GM23248 (cell line): ENCODE results near the gene CAMK2B. TPM values are rescaled to one million over a fixed set of nuclear protein-coding genes. Genes with fewer than 3 reads are reported as not detected.
A peak's percentile ranks its signal among the peaks of the same experiment; 100 is the strongest.

Experiments used
- DNase-seq: peaks from one replicate; pipeline ENCODE4 v3.0.0-alpha.2; 2015
- H2AFZ ChIP-seq: fragments of 200-600 bp; sonication (generic); 2 replicates; pipeline ENCODE4 v1.6.1; 2016; ENCODE audit warnings: antibody characterized with exemption
- H3F3A ChIP-seq: fragments of 200-600 bp; sonication (generic); 2 replicates; pipeline ENCODE4 v1.6.1; 2016; ENCODE audit warnings: mild to moderate bottlenecking, antibody characterized with exemption, mixed run types; ENCODE audit not compliant: insufficient read depth
- H3K27ac ChIP-seq: fragments of 200-600 bp; sonication (generic); 2 replicates; pipeline ENCODE4 v1.5.1; 2016; ENCODE audit warnings: mild to moderate bottlenecking
- H3K27me3 ChIP-seq: fragments of 200-600 bp; sonication (generic); replicated peaks from 2 replicates; pipeline ENCODE4 v1.6.1; 2016; ENCODE audit warnings: mild to moderate bottlenecking; ENCODE audit not compliant: insufficient read depth
- H3K36me3 ChIP-seq: fragments of 200-600 bp; sonication (generic); 2 replicates; pipeline ENCODE4 v1.6.1; 2016; ENCODE audit warnings: low read depth, mild to moderate bottlenecking
- H3K4me1 ChIP-seq: fragments of 200-600 bp; sonication (generic); 2 replicates; pipeline ENCODE4 v1.6.1; 2016; ENCODE audit warnings: mild to moderate bottlenecking; ENCODE audit not compliant: insufficient read depth
- H3K4me2 ChIP-seq: fragments of 200-600 bp; sonication (generic); one replicate; pipeline ENCODE4 v1.6.1; 2016; ENCODE audit warnings: mild to moderate bottlenecking; ENCODE audit not compliant: unreplicated experiment
- H3K4me3 ChIP-seq: fragments of 200-600 bp; sonication (generic); 2 replicates; pipeline ENCODE4 v1.5.1; 2016; ENCODE audit warnings: mild to moderate bottlenecking
- H3K79me2 ChIP-seq: fragments of 200-600 bp; sonication (generic); 2 replicates; pipeline ENCODE4 v1.6.1; 2016; ENCODE audit warnings: mild to moderate bottlenecking; ENCODE audit not compliant: insufficient read depth
- H3K9ac ChIP-seq: fragments of 200-600 bp; sonication (generic); 2 replicates; pipeline ENCODE4 v1.6.1; 2016; ENCODE audit warnings: mild to moderate bottlenecking
- H3K9me2 ChIP-seq: fragments of 200-600 bp; sonication (generic); 2 replicates; pipeline ENCODE4 v1.6.1; 2016; ENCODE audit warnings: mixed run types, mild to moderate bottlenecking, moderate library complexity; ENCODE audit not compliant: insufficient read depth
- H3K9me3 ChIP-seq: fragments of 200-600 bp; sonication (generic); one replicate; pipeline ENCODE4 v1.6.1; 2017; ENCODE audit warnings: low read depth
- H4K20me1 ChIP-seq: fragments of 200-600 bp; sonication (generic); 2 replicates; pipeline ENCODE4 v1.6.0; 2016; ENCODE audit not compliant: insufficient read depth
- EZH2 ChIP-seq: fragments of 200-600 bp; sonication (generic); IDR thresholded peaks from 2 replicates; pipeline ENCODE4 v1.6.1; 2018; ENCODE audit warnings: antibody characterized with exemption, mild to moderate bottlenecking; ENCODE audit not compliant: insufficient read depth, poor library complexity, severe bottlenecking
- EZH2phosphoT487 ChIP-seq: fragments of 200-600 bp; sonication (generic); IDR thresholded peaks from 2 replicates; pipeline ENCODE4 v1.6.1; 2018; ENCODE audit warnings: antibody characterized with exemption, moderate library complexity, mild to moderate bottlenecking, low read depth; ENCODE audit not compliant: insufficient read depth
- WGBS, 2 experiments: methylation state at CpG; one replicate each; pipeline ENCODE4 v1.1.6; 2015 to 2017; ENCODE audit warnings: low lambda C conversion rate in 2 of 2, low coverage in 1 of 2; ENCODE audit errors: missing lambda C conversion rate in 2 of 2; 5-methylcytosine and 5-hydroxymethylcytosine counted together
- in situ Hi-C: fragments of 300-500 bp; cut with MboI; formaldehyde crosslinking; loops from 2 replicates; pipeline ENCODE4 v1.15.0; 2020
- polyA plus RNA-seq: library from polyadenylated mRNA; unstranded; fragments of >200 nt; fragmentation: Nextera tagmentation; extraction: Ambion mirVana; gene quantifications from 2 replicates; pipeline ENCODE4 v1.2.1, GENCODE V29; 2016
- total RNA-seq: library from RNA; depleted of rRNA; stranded (reverse); fragments of >200 nt; shearing (Covaris generic); gene quantifications from 2 replicates; pipeline ENCODE4 v1.2.3, GENCODE V29; 2014

The CAMK2B gene
- total and polyA plus RNA-seq, 2 experiments from 2014 or later: 0.78 to 2.5 TPM

DNA sequence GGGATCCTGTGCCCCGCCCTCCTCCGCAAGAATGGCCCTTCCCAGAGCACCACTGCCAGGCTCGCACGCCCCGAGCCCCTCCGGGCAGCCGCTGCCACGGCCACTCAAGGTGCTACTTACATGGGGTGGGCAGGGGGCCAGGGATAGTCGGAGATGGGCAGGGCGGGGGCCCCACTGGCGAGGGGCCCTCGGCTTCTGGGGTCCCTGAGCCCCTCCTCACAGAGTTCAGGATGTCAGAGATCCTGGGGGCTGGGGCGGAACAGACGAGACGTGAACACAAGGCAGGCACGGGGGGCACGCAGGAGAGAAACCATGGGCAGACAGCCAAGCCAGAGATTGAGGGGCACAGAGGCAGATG lies 99.0 kb downstream of the CAMK2B start:
- H3K79me2 ChIP-seq: no peaks in the 10 kb centered on the region
- no peak overlapping the region for H3K9ac ChIP-seq
- no peaks in the 10 kb centered on the region for H4K20me1 ChIP-seq
- H2AFZ ChIP-seq: no peak overlapping the region
- WGBS, 2 experiments: 22 to 44% methylated on average over 11 to 17 of the region's 17 CpGs
- no peaks in the 10 kb centered on the region for H3K9me2 ChIP-seq
- H3K4me2 ChIP-seq: no peak overlapping the region
- no peak for TF ChIP-seq EZH2
- TF ChIP-seq EZH2phosphoT487: no peak
- H3K27me3 ChIP-seq: peaks cover 8% of the 10 kb centered on the region; the same call in 1 of the 2 replicates
- H3K4me1 ChIP-seq: no peaks in the 10 kb centered on the region
- H3K9me3 ChIP-seq: no peaks in the 10 kb centered on the region
- no peak overlapping the region for H3K4me3 ChIP-seq
- H3K27ac ChIP-seq: no peak overlapping the region
- no peaks in the 10 kb centered on the region for H3F3A ChIP-seq
- in situ Hi-C loops: no loop called here
- H3K36me3 ChIP-seq: no peaks in the 10 kb centered on the region
- DNase-seq: no peak

DNA sequence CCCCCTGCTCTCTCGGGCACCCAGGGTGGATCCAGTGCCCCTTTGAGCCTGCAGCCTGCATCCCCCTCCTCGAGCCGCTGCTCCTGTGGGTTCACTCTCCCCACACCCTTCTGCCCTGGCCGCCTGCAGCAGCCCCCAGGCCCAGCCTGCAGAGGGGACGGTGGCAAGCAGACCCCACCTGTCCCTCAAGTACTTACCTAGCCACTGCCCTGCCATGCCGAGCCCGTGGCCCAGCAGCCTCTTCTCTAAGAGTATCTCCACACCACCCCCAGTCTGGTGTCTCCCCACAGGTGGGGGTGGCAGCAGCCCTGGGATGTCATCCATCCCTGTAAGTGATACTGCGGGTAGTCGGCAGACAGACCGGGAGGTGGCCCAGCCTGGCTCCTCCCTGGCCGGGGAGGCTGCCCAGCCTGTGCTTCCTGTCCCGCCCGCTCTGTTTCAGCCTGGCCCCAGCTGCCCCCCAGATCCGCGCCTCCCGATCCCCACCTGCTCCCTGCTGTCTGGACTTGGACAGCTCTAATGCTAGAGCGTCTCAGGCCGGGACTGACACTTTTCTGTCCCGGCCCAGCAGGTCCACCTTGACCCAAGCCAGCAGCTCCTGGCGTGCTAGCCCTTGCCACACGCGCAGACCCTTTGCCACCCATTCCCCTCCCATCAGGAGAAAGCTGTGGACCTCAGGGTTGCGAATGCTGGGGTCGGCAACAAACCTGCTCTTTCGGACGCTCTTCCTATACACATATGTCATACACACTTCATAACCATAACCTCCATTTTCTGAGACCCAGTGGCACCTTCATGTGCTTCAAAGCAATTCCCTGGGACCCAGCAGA lies 99.6 kb downstream of the CAMK2B start:
- no peaks in the 10 kb centered on the region for H3K9me2 ChIP-seq
- DNase-seq: peak; percentile 34
- no peak overlapping the region for H2AFZ ChIP-seq
- H3K27ac ChIP-seq: no peak overlapping the region
- TF ChIP-seq EZH2 (no peak), EZH2phosphoT487 (no peak)
- in situ Hi-C loops: no loop called here
- no peaks in the 10 kb centered on the region for H4K20me1 ChIP-seq
- H3K79me2 ChIP-seq: no peaks in the 10 kb centered on the region
- H3K36me3 ChIP-seq: no peaks in the 10 kb centered on the region
- no peak overlapping the region for H3K4me2 ChIP-seq
- H3K9ac ChIP-seq: no peak overlapping the region
- H3K4me3 ChIP-seq: no peak overlapping the region
- H3K9me3 ChIP-seq: no peaks in the 10 kb centered on the region
- H3K4me1 ChIP-seq: no peaks in the 10 kb centered on the region
- H3K27me3 ChIP-seq: peaks cover 8% of the 10 kb centered on the region; the same call in 1 of the 2 replicates
- H3F3A ChIP-seq: no peaks in the 10 kb centered on the region
- WGBS, 2 experiments: 42 to 46% methylated on average over 22 to 26 of the region's 26 CpGs

DNA sequence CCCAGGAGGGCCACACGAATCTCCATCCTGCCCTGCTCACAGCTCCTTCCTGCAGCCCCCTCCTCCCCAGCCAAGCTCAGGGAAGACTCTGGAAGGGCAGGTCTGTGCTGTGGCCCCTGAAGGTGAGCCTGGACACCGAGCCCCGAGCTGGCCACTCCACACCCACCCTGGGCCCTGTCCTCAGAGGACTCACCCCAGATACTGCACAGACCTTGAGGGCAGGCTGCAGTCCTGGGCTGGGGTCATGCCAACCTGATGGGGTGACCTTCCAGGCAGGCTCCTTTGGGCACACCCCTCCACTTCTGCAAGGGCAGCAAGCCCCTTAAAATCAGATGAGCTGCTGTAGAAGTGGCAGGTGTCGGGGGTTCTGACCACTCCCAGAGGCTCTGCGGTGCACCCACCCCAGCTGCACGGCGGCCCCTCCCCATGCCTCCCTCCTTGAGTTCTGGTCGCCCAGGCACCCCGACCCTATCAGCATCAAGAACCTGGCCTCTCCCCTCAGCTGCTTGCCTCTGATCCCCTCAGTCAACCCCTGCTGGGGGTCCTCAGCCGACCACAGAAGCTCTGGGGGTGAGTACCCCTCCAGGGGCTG lies 100.3 kb downstream of the CAMK2B start:
- 36 to 54% methylated on average over 6 to 10 of the region's 10 CpGs for WGBS, 2 experiments

DNA sequence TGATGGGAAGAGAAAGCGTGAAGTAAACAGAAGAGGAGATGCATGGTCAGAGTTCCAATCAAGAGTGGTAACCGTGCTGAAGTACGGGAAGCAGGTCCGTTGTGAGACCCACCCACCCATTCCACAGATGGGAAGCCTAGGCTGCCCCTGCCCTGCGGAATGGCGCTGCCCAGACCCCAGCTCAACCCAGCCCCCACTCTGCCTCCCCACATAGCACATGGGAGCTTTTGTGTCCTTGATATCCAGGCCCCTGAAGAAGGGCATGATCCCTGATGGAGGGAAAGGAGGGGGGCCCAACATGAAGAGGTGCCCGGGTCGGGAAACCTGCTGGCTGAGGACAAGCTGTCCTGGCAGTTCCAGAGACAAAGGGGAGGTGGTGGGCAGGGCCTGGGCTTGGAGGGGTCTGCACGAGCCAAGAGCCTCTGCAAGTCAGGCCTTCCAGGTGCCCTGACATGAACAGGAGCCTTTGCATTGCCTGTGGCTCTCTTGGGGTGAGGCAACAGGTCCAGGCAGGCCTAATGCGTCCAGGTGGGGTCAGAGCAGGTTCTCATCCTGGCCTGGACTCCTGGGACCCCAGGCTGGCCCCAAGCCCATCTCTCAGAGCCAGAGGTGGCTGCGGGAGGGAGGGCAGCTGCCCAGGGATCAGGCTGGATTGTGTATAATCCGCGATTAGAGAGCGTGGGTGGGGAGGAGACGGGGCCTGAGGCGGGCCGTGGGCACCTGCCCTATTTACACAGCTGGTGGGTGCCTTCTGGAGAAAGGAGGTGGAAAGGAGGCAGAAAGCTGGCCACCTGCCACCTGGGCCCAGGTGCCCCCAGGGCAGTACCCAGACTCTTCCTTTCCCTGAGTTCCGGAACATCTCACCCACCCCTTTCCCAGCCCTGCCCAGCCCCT lies 101.1 kb downstream of the CAMK2B start:
- H3K9me3 ChIP-seq: no peaks in the 10 kb centered on the region
- no peak for DNase-seq
- in situ Hi-C loops: no loop called here
- no peak overlapping the region for H3K4me2 ChIP-seq
- no peaks in the 10 kb centered on the region for H4K20me1 ChIP-seq
- peaks cover 8% of the 10 kb centered on the region; the same call in 1 of the 2 replicates for H3K27me3 ChIP-seq
- no peaks in the 10 kb centered on the region for H3K4me1 ChIP-seq
- H2AFZ ChIP-seq: no peak overlapping the region
- no peak overlapping the region for H3K27ac ChIP-seq
- H3F3A ChIP-seq: no peaks in the 10 kb centered on the region
- H3K9ac ChIP-seq: no peak overlapping the region
- TF ChIP-seq EZH2: no peak
- no peak for TF ChIP-seq EZH2phosphoT487
- WGBS, 2 experiments: 50 to 53% methylated on average over 17 to 18 of the region's 18 CpGs
- no peaks in the 10 kb centered on the region for H3K36me3 ChIP-seq
- H3K79me2 ChIP-seq: no peaks in the 10 kb centered on the region
- no peak overlapping the region for H3K4me3 ChIP-seq
- no peaks in the 10 kb centered on the region for H3K9me2 ChIP-seq

More for the DNA sequence above, 100.3 kb downstream of the CAMK2B start:
- TF ChIP-seq EZH2phosphoT487 (no peak), EZH2 (no peak)
- H3K36me3 ChIP-seq: no peaks in the 10 kb centered on the region
- no peaks in the 10 kb centered on the region for H3K4me1 ChIP-seq
- H3F3A ChIP-seq: no peaks in the 10 kb centered on the region
- no peaks in the 10 kb centered on the region for H3K9me2 ChIP-seq
- H3K4me2 ChIP-seq: no peak overlapping the region
- DNase-seq: no peak
- no peak overlapping the region for H3K4me3 ChIP-seq
- no peaks in the 10 kb centered on the region for H4K20me1 ChIP-seq
- no peak overlapping the region for H3K9ac ChIP-seq
- H2AFZ ChIP-seq: no peak overlapping the region
- in situ Hi-C loops: no loop called here
- no peak overlapping the region for H3K27ac ChIP-seq
- H3K79me2 ChIP-seq: no peaks in the 10 kb centered on the region
- no peaks in the 10 kb centered on the region for H3K9me3 ChIP-seq
- H3K27me3 ChIP-seq: peaks cover 8% of the 10 kb centered on the region; the same call in 1 of the 2 replicates
